Measurements from ENCODE around the gene PIP4K2C. TPM values are rescaled to one million over a fixed set of nuclear protein-coding genes. Genes with fewer than 3 reads are reported as not detected.

The PIP4K2C gene
- total RNA-seq, 2 experiments from 2014 or later, result 15.1 to 17.3 TPM

GRCh38 chr12:57582440-57582839 is 8.6 kb upstream of the PIP4K2C start:
- Histone ChIP-seq H3K9me3 (ENCODE audit: control insufficient read depth in 1 of 2, insufficient read depth in 1 of 2, low read length in 2 of 2) (no peaks in the 10 kb centered on the region), H3K36me3 (ENCODE audit: insufficient read depth, low read length) (no peaks in the 10 kb centered on the region), H3K4me1 (ENCODE audit: insufficient read depth, low read length) (peaks cover 8% of the 10 kb centered on the region), H3K27me3 (ENCODE audit: control insufficient read depth in 1 of 2, insufficient read depth in 2 of 2, low read length in 2 of 2) (peaks cover 0 to 10% of the 10 kb centered on the region in 2 experiments), H3K4me3 (ENCODE audit: low read length) (no peak overlapping the region), H3K27ac (ENCODE audit: low read depth in 1 of 2, low read length in 2 of 2) (no peak overlapping the region)
- intact Hi-C loops (cut with DNase I, micrococcal nuclease), result loop anchor here (2.0 to 5.0 kb wide), 4 partner anchors 50 to 325 kb away; partner anchors contain the start of gene B4GALNT1 (in 1 of the 2)
- Mint-ChIP-seq H3K27me3 (peaks cover 15% of the 10 kb centered on the region), H3K9me3 (no peaks in the 10 kb centered on the region), H3K27ac (no peak overlapping the region), H3K4me1 (ENCODE audit: low read depth) (no peaks in the 10 kb centered on the region), H3K36me3 (ENCODE audit: low read depth) (no peaks in the 10 kb centered on the region), H3K4me3 (no peak overlapping the region)
- ChIA-PET POLR2A (interaction anchor here (0.7 kb wide), 1 partner anchor 23 kb away, joined by 4 read pairs; no protein-coding TSS in a partner anchor), CTCF (interaction anchor here (1.3 to 3.2 kb wide), 12 partner anchors 10 to 123 kb away, joined by 3 to 36 read pairs (median 12); partner anchors contain the start of genes B4GALNT1, DTX3 and GLI1)
- no peak for TF ChIP-seq CTCF (IDR thresholded peaks at IDR 0.05)
- DNase-seq, result no peak
- ATAC-seq (ENCODE audit: poor library complexity), result no peak

DNA sequence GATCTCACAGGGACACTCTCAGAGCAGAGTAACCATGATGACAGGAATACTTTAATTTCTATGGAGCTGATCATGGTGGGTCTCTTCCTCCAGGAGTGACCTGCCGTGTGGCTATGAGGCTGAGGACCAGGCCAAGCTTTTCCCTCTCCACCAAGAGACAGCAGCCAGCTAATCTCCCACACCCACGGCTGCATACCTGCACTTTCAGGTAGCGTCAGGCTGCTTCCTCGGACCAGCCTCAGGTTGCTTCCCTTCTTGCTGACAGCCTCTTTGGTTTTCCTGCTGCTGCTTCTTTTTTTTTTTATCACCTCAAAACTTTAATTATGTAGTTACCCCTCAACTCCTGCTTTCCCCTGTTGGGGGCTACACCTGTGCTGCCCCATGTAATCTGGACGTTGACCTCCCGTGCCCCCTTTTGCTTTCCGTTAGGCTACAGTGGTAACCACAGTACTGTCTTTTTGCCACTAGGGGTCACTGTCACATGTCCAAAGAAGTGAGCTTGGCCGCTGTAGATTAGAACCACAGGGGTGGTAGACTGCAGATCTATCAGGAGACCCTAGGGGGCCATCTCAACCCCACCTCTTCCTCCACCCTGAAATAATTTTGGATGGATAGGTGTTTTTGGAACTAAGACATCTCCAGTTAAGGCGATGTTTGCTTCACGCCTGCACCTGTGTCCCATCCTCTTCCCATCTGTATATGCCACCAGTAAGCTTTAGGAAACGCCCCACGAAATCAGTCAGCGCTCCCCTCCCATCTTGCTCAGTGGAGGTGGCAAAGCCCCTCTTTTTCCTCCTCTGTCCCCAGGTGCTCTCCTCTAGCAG is 7.8 kb upstream of the PIP4K2C start:
- ChIA-PET POLR2A (interaction anchor here (0.6 to 1.9 kb wide), 4 partner anchors 10 to 50 kb away, joined by 3 to 7 read pairs (median 4); partner anchors contain the start of gene B4GALNT1), CTCF (interaction anchor here (0.6 to 3.2 kb wide), 32 partner anchors 8 to 1705 kb away, joined by 3 to 36 read pairs (median 4); partner anchors contain the start of genes ARHGAP9, B4GALNT1, CDK4 and DDIT3)
- H3K27ac ChIP-seq (ENCODE audit: low read depth in 1 of 2, low read length in 2 of 2), result no peak overlapping the region
- Mint-ChIP-seq H3K36me3 (ENCODE audit: low read depth) (no peaks in the 10 kb centered on the region), H3K4me1 (ENCODE audit: low read depth) (no peaks in the 10 kb centered on the region), H3K9me3 (no peaks in the 10 kb centered on the region), H3K27ac (no peak overlapping the region), H3K4me3 (no peak overlapping the region), H3K27me3 (peaks cover 15% of the 10 kb centered on the region)
- DNase-seq (peak; percentile 33 to 89 (median 56)), ATAC-seq (ENCODE audit: poor library complexity) (peak; percentile 100)
- intact Hi-C loops (cut with DNase I, micrococcal nuclease), result loop anchor here (1.0 to 5.0 kb wide), 8 partner anchors 38 to 324 kb away; partner anchors contain the start of genes B4GALNT1 (in 2 of the 2) and GLI1 (in 1 of the 2)
- peaks cover 8% of the 10 kb centered on the region for H3K4me1 ChIP-seq (ENCODE audit: insufficient read depth, low read length)
- H3K4me3 ChIP-seq (ENCODE audit: low read length), result no peak overlapping the region
- TF ChIP-seq CTCF (IDR thresholded peaks at IDR 0.05), result peak; percentile 96
- no peaks in the 10 kb centered on the region for H3K36me3 ChIP-seq (ENCODE audit: insufficient read depth, low read length)
- H3K27me3 ChIP-seq (ENCODE audit: control insufficient read depth in 1 of 2, insufficient read depth in 2 of 2, low read length in 2 of 2), result peaks cover 0 to 10% of the 10 kb centered on the region in 2 experiments
- no peaks in the 10 kb centered on the region for H3K9me3 ChIP-seq (ENCODE audit: control insufficient read depth in 1 of 2, insufficient read depth in 1 of 2, low read length in 2 of 2)

GRCh38 chr12:57584050-57584449 is 6.9 kb upstream of the PIP4K2C start:
- Histone ChIP-seq H3K4me3 (ENCODE audit: low read length) (no peak overlapping the region), H3K4me1 (ENCODE audit: insufficient read depth, low read length) (peaks cover 8% of the 10 kb centered on the region), H3K27me3 (ENCODE audit: control insufficient read depth in 1 of 2, insufficient read depth in 2 of 2, low read length in 2 of 2) (peaks cover 0 to 10% of the 10 kb centered on the region in 2 experiments), H3K27ac (ENCODE audit: low read depth in 1 of 2, low read length in 2 of 2) (no peak overlapping the region), H3K36me3 (ENCODE audit: insufficient read depth, low read length) (no peaks in the 10 kb centered on the region), H3K9me3 (ENCODE audit: control insufficient read depth in 1 of 2, insufficient read depth in 1 of 2, low read length in 2 of 2) (no peaks in the 10 kb centered on the region)
- intact Hi-C loops (cut with DNase I, micrococcal nuclease), result loop anchor here in 1 of 2 experiments (5.0 kb wide), 1 partner anchor 323 kb away; no protein-coding TSS in a partner anchor
- no peak for DNase-seq
- Mint-ChIP-seq H3K9me3 (no peaks in the 10 kb centered on the region), H3K27me3 (peaks cover 15% of the 10 kb centered on the region), H3K4me1 (ENCODE audit: low read depth) (no peaks in the 10 kb centered on the region), H3K4me3 (no peak overlapping the region), H3K27ac (no peak overlapping the region), H3K36me3 (ENCODE audit: low read depth) (no peaks in the 10 kb centered on the region)
- POLR2A ChIA-PET, result interaction anchor here (1.9 kb wide), 1 partner anchor 37 kb away, joined by 7 read pairs; no protein-coding TSS in a partner anchor
- no peak for ATAC-seq (ENCODE audit: poor library complexity)
- CTCF ChIA-PET, result interaction anchor here (0.8 to 3.2 kb wide), 15 partner anchors 9 to 172 kb away, joined by 3 to 36 read pairs (median 12); partner anchors contain the start of genes ARHGAP9, B4GALNT1, CDK4 and DTX3
- TF ChIP-seq CTCF (IDR thresholded peaks at IDR 0.05), result no peak
